SIG-M5 treated with dmso at 0.1 percent for 504 hours (cell line): ENCODE results near the gene PCDHGC4.

Experiments
- DNase-seq: peaks from one replicate; lab custom pipeline; 2025; ENCODE audit not compliant: unreplicated experiment; lab: John Stamatoyannopoulos, UW

PCDHGC4 gene

DNA sequence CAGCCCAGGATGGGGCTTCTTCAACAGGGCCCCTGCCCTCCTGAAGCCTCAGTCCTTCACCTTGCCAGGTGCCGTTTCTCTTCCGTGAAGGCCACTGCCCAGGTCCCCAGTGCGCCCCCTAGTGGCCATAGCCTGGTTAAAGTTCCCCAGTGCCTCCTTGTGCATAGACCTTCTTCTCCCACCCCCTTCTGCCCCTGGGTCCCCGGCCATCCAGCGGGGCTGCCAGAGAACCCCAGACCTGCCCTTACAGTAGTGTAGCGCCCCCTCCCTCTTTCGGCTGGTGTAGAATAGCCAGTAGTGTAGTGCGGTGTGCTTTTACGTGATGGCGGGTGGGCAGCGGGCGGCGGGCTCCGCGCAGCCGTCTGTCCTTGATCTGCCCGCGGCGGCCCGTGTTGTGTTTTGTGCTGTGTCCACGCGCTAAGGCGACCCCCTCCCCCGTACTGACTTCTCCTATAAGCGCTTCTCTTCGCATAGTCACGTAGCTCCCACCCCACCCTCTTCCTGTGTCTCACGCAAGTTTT, 27.6 kb downstream of the PCDHGC4 start:
- peak; percentile 19 for DNase-seq

DNA sequence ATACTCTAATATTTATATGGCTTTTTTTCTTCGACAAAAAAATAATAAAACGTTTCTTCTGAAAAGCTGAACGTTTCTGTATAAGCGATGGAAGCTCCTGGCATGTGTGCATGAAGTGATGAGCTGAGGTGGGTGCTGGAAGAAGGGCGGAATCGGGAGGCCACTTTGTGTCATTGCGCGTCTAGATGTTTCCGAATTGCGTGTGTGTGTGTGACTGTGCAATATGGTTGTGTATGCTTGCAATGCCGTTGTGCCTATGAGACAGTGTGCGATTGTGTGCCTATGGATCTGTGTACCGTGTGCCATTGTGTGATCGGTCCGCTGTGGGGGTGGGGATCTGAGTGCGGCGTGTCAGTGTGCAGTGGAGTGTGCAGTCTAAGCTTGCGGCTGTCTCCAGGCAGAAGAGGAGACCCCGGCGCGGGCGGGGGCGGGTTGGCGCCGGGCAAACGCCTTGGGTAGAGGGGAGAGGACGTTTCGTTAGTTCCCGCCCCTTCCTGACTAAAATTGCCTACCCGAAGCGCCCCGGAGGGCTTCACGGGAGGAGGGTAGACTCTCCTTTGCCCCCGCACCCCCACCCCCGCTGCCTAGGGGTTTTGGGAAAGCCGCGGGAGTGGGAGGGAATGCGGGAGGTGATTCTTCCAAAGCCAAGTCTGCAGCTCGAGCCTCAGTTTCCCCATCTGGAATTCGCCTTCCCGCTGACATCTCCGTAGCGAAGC, 28.2 kb downstream of the PCDHGC4 start:
- no peak for DNase-seq

- DNase-seq: peak; percentile 47
Measured at GRCh38 chr5:141513627-141514329, 28.9 kb downstream of the PCDHGC4 start.

GRCh38 chr5:141514330-141515133, 29.7 kb downstream of the PCDHGC4 start:
- DNase-seq: no peak

DNA sequence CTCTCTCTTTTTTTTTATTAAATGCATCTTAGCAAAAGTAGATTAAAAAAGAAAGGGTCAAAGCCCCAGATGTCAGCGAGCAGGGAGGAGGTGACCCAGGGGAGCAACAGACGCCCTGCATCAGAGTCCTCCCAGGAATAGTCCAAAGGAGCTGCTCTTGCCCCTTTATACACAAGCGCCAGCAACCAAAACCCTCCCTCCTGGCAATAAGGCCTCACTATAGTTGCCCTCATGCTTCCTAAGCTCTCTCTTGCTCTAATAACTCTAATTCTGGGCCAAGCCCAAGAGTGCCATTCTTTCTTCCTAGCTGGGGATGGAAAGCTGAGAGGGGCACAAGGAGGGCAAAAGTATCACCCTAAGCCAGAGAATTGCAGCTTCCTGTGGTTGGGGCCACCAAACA, 30.3 kb downstream of the PCDHGC4 start:
- DNase-seq: no peak

DNA sequence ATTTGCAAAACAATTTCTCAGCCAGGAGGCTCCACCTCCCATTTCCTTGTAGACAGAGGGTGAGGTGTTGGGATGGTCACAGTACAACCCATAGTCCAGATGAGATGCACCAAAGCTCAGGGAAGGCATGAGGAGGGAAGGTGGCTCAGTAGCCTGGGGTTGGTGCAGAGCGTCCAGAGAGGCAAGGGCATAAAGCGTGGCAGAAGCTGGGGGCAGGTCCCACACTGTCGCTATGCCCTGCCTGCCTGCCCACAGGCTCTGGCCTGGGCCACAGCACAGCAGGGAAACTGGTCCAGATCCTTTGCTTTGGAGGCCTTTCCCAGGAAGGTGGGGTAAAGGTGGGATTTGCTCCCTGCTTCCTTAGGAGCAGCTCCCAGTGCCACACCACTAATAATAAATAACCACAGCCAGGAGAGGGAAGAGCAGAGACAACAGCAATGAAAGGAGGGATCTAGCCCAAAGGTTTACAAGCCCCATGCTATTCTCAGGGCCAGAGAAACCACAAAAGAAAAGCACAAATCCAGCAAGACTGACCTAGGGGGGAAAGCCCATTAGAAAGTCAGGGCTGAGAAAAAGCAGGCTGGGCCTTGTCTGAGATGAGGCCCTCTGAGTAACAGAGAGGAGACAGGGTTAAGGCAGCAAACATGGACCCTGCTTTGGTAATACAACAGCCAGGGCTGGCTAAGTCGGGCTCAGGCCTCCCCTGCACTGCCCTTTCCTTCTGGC, 31.3 kb downstream of the PCDHGC4 start:
- DNase-seq: no peak

DNA sequence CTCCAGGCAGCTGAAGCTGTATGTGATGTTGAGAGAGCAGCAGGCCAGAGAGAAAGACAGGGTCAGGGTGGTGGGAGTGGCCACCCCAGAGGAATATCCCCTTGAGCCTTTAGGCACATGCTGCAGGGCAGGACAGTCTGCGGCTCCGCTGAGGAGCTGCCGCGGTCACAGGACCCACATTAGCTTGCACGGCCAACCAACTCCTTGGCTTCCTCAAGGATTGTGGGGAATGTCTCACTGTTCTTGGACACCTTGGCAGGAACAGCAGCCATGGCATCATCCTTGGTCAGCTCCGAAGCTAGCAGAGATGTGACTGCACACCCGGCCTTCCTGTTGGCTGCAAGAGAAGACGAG, 31.8 kb downstream of the PCDHGC4 start:
- DNase-seq: no peak

GRCh38 chr5:141517312-141517711, 32.5 kb downstream of the PCDHGC4 start:
- no peak for DNase-seq

DNA sequence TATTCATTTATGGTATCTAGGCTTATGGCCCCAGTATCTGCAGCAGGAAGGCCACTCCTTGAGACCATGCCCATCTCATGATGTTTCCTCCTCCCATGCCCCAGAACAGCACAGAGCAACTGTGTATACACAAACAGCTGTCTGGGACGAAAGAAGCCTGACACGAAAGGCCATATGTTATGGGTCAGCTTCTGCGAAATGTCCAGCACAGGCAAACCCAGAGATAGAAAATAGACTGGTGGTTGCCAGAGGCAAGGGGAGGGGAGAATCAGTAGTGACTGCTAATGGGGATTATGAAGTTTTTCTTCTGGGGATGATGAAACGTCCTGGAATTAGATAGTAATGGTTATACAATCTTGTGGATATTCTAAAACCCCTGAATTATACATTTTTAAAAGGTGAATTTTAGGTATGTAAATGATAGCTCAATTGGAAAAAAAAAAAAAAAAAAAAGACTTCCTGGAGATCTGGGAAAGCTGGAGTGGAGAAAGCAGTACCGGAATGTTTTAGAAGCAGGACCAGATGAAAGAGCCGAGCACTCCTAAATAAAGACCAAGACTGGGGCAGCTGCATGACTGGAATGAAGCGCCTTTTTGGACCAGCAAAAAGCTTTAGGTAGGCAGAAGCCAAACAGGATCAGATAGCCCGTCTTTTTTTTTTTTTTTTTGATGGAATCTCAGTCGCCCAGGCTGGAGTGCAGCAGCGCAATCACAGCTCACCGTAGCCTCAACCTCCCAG, 33.2 kb downstream of the PCDHGC4 start:
- DNase-seq: no peak

DNA sequence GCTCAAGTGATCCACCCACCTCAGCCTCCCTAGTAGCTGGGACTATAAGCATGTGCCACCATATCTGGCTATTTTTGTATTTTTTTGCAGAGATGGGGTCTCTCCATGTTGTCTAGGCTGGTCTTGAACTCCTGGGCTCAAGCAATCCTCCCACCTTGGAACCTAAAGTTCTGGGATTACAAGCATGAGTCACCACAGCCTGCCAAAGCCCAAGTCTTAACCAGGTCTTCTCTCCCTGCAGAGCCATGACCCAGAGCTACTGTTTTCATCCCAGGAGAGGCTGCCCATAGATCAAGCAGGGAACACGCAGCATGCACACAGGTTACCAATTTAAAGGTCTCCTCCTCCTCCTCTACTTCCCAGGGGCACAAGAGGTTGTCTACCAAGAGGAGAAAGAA, 33.8 kb downstream of the PCDHGC4 start:
- DNase-seq: no peak

DNA sequence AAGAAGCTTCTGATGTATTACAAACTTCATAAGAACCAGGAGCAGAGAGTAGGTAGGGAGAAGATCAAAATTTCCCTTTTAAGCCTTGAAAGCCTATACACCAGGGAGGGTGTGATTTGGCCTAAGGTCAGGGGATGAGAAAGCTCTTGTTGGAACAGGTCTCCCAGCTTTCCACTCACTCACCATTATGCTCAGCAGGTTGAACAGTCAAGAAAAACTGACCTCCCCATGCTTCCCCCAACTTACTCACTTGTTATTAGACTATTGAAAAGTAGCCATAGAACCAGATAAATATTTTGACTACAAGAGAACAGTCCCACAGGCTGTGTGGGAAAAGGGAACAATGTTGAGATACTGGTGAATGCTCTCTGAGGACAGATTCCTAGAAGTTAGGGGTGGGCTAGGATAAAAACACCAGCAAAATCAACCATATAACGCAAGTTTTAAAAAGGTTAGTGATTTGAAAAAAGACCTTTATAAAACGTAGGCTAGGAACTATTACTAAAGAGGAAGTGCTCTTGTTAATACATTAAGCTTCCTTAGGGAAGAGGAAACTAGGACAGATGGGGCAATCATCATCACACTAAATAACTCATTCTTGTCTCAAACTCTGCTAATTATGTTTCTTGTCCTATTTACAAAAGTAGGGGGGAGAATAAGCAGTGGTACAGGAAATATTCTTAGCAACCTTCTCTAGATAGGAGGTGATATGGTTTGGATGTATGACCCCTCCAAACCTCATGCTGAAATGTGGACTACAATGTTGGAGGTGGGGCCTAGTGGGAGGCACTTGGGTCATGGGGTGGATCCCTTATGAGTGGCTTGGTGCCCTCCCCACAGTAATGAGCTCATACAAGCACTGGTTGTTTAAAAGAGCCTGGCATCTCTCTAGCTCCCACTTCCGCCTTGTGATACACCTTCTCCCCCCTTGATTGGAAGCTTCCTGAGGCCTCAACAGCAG, 35.1 kb downstream of the PCDHGC4 start:
- DNase-seq: peak; percentile 26

GRCh38 chr5:141521244-141521781, 36.5 kb downstream of the PCDHGC4 start:
- peak; percentile 94 for DNase-seq

DNA sequence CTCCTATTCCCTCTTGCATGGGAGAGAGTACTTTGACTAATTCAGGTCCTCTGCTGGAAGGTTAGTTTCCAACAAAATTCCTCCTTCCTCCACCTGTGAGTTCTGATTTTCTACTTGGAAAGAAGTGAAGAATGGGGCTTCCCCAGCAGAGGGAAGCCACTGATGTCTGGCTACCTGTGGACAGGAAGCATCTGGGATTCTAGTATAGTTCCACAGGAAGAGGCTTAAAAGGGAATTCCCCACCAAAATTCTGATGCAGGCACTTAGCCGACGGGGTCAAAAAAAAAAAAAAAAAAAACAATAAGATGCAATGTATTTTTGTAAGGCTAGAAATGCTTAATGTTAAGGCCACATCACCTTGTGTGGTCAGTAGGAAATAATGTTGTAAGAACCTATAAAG, 37.5 kb downstream of the PCDHGC4 start:
- no peak for DNase-seq

DNA sequence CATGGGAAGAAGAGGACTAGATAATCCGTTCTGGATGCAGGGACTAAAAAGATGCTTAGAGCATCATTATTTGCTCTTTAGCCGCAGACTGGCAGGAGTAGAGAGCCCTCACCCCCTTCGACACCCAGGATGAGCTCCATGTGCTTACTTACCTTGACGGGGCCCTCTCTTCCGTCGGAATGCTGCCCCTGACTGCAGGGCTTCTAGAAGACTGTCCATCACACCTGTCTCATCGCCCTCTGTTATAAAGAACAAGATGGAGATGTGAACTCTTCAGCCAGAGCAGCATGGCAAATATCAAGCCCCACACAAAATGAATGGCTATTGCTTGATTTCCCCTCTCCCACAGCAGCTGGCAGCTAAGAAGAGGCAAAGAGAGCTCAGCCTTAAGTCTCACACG, 39.2 kb downstream of the PCDHGC4 start:
- DNase-seq: no peak

GRCh38 chr5:141524604-141525597, 40.1 kb downstream of the PCDHGC4 start:
- peak; percentile 63 for DNase-seq

- no peak for DNase-seq
Measured at GRCh38 chr5:141525653-141526052, 40.8 kb downstream of the PCDHGC4 start.

DNA sequence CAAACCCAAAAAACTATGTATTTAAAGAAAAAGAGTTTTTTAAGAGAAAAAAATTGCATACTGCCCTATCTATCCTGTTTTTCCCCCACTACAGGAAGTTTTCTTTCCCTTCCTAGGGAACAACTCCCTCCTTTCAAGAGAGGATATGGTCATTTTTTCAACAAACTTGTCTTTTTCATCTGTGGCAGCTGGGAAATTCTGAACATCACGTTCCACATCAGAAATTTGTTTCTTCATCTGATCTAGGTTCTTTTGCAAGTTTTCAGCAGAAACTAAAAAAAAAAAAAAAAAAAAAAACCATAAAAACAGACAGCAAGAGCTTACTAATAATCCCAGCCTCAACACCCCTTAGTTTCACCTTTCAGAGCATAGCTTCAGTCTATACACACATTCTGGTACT, 42.6 kb downstream of the PCDHGC4 start:
- DNase-seq: no peak
